Smooth muscle cell (in vitro differentiated cells): ENCODE measurements around the gene CCR7. TPM values are rescaled to one million over a fixed set of nuclear protein-coding genes. Genes with fewer than 3 reads are reported as not detected.
"Not testable (repeated sequence)": the region's sequence is repeated elsewhere in the genome, so short reads cannot be mapped to it uniquely, and the experiment has no call there.

ENCODE experiments used
- DNase-seq: peaks from one replicate; lab custom pipeline; 2025; ENCODE audit not compliant: unreplicated experiment; lab: John Stamatoyannopoulos, UW
- H2AFZ ChIP-seq: fragments of 200-600 bp; sonication (generic); 2 replicates; pipeline ENCODE4 v1.6.0; 2016; ENCODE audit warnings: antibody characterized with exemption, low read depth, mild to moderate bottlenecking
- H3F3A ChIP-seq: fragments of 200-600 bp; sonication (generic); 2 replicates; pipeline ENCODE4 v1.6.0; 2017; ENCODE audit warnings: antibody characterized with exemption, low read depth
- H3K27ac ChIP-seq: fragments of 200-600 bp; sonication (generic); 2 replicates; pipeline ENCODE4 v1.5.1; 2016; ENCODE audit warnings: low read depth, mild to moderate bottlenecking
- H3K27me3 ChIP-seq: fragments of 200-600 bp; sonication (generic); 2 replicates; pipeline ENCODE4 v1.6.1; 2016; ENCODE audit warnings: low read depth, mild to moderate bottlenecking
- H3K36me3 ChIP-seq: fragments of 200-600 bp; sonication (generic); 2 replicates; pipeline ENCODE4 v1.5.1; 2016; ENCODE audit warnings: low read depth
- H3K4me1 ChIP-seq: fragments of 200-600 bp; sonication (generic); 2 replicates; pipeline ENCODE4 v1.5.1; 2016; ENCODE audit warnings: low read depth
- H3K4me2 ChIP-seq: fragments of 200-600 bp; sonication (generic); 2 replicates; pipeline ENCODE4 v1.6.0; 2016; ENCODE audit warnings: mild to moderate bottlenecking
- H3K4me3 ChIP-seq: fragments of 200-600 bp; sonication (generic); 2 replicates; pipeline ENCODE4 v1.5.1; 2016; ENCODE audit warnings: mild to moderate bottlenecking
- H3K79me2 ChIP-seq: fragments of 200-600 bp; sonication (generic); 2 replicates; pipeline ENCODE4 v1.6.0; 2016; ENCODE audit warnings: low read depth, mild to moderate bottlenecking
- H3K9ac ChIP-seq: fragments of 200-600 bp; sonication (generic); 2 replicates; pipeline ENCODE4 v1.6.0; 2016; ENCODE audit warnings: low read depth
- H3K9me3 ChIP-seq: fragments of 200-600 bp; sonication (generic); replicated peaks from 2 replicates; pipeline ENCODE4 v1.5.1; 2016; ENCODE audit warnings: low read depth
- H4K20me1 ChIP-seq: fragments of 200-600 bp; sonication (generic); 2 replicates; pipeline ENCODE4 v1.6.0; 2016; ENCODE audit warnings: low read depth
- WGBS: methylation state at CpG from one replicate; pipeline ENCODE4 v1.1.7; 2016; ENCODE audit warnings: low lambda C conversion rate; 5-methylcytosine and 5-hydroxymethylcytosine counted together
- polyA plus RNA-seq: library from polyadenylated mRNA; unstranded; fragments of >200 nt; fragmentation: Nextera tagmentation; extraction: Ambion mirVana; gene quantifications from 2 replicates; pipeline ENCODE4 v1.2.1, GENCODE V29; 2016
- total RNA-seq: library from RNA; depleted of rRNA; stranded (reverse); fragments of >200 nt; gene quantifications from 2 replicates; pipeline ENCODE4 v1.2.3, GENCODE V29; 2014
- TF ChIP-seq, protein P1 (sequence below): fragments of 200-600 bp; sonication (generic); IDR thresholded peaks from 2 replicates; pipeline ENCODE4 v1.5.1; 2017; ENCODE audit warnings: borderline replicate concordance, mild to moderate bottlenecking, antibody characterized with exemption; ENCODE audit not compliant: insufficient read depth, poor library complexity, severe bottlenecking

Gene CCR7
- total and polyA plus RNA-seq, 2 experiments from 2014 or later = not detected

DNA sequence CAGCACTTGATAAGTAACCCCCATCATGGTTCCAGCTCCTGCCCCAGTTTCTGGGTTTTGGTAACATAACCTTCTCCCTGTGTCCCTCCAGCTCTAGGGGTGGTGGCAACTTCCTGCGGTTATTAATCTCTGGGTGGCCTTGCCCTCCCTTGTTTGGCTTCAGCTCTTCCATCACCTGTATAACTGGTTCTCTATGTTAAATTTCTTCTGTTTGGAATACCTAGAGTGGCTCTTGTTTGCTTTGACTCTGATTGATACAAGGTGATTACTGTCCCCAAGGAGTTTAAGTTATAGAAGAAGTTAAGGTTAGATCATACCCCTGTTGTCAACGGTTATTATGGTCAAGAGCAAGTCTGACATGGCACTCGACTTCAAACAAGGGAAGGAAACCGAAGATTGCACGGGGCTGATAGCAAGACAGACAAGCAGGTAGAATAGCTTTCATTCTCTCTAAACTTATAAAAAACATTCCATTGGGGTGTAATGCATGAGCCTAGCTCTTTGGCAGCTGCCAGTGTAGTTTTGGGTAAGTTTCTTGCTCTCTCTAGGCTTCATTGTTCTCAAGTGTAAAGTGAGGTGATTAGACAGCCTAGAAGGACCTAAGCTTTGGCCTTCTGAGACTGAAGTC is 11.0 kb upstream of the CCR7 start:
- no peaks in the 10 kb centered on the region for H3K27me3 ChIP-seq
- H4K20me1 ChIP-seq = no peaks in the 10 kb centered on the region
- no peaks in the 10 kb centered on the region for H3K4me1 ChIP-seq
- H3K79me2 ChIP-seq = no peaks in the 10 kb centered on the region
- no peak for DNase-seq
- peaks cover 6% of the 10 kb centered on the region for H3K9me3 ChIP-seq
- H3K9ac ChIP-seq = no peak overlapping the region
- H3F3A ChIP-seq = no peaks in the 10 kb centered on the region
- no peak overlapping the region for H3K27ac ChIP-seq
- H3K4me2 ChIP-seq = no peak overlapping the region
- TF ChIP-seq, protein P1, sequence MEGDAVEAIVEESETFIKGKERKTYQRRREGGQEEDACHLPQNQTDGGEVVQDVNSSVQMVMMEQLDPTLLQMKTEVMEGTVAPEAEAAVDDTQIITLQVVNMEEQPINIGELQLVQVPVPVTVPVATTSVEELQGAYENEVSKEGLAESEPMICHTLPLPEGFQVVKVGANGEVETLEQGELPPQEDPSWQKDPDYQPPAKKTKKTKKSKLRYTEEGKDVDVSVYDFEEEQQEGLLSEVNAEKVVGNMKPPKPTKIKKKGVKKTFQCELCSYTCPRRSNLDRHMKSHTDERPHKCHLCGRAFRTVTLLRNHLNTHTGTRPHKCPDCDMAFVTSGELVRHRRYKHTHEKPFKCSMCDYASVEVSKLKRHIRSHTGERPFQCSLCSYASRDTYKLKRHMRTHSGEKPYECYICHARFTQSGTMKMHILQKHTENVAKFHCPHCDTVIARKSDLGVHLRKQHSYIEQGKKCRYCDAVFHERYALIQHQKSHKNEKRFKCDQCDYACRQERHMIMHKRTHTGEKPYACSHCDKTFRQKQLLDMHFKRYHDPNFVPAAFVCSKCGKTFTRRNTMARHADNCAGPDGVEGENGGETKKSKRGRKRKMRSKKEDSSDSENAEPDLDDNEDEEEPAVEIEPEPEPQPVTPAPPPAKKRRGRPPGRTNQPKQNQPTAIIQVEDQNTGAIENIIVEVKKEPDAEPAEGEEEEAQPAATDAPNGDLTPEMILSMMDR = no peak
- no peak overlapping the region for H3K4me3 ChIP-seq
- H2AFZ ChIP-seq = no peak overlapping the region
- 82% methylated on average over 5 of the region's 5 CpGs for WGBS
- H3K36me3 ChIP-seq = no peaks in the 10 kb centered on the region

DNA sequence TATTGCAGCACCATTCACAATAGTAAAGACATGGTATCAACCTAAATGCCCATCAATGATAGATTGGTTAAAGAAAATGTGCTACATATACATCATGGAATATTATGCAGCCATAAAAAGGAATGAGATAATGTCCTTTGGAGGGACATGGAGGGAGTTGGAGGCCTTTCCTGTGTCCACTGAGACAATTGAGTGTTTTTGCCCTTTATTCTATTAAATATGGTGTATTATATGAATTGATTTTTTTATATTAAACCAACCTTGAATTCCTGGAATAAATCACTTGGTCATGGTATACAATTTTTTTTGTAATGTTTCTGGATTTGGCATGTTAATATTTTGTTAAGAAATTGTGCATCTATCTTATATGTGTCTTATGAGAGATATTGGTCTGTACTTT is 9.0 kb upstream of the CCR7 start:
- H2AFZ ChIP-seq = no peak overlapping the region
- H4K20me1 ChIP-seq = no peaks in the 10 kb centered on the region
- no peaks in the 10 kb centered on the region for H3K36me3 ChIP-seq
- H3K79me2 ChIP-seq = no peaks in the 10 kb centered on the region
- H3K27me3 ChIP-seq = no peaks in the 10 kb centered on the region
- H3K9ac ChIP-seq = no peak overlapping the region
- no peak overlapping the region for H3K27ac ChIP-seq
- H3K4me2 ChIP-seq = no peak overlapping the region
- DNase-seq = no peak
- no peaks in the 10 kb centered on the region for H3F3A ChIP-seq
- peaks cover 6% of the 10 kb centered on the region for H3K9me3 ChIP-seq
- H3K4me1 ChIP-seq = no peaks in the 10 kb centered on the region
- TF ChIP-seq, protein P1 = no peak
- H3K4me3 ChIP-seq = no peak overlapping the region

GRCh38 chr17:40572245-40572993 is 7.1 kb upstream of the CCR7 start:
- H3F3A ChIP-seq, H3K27ac ChIP-seq, H3K4me3 ChIP-seq, H3K79me2 ChIP-seq, H3K27me3 ChIP-seq, DNase-seq, H3K4me2 ChIP-seq, H3K9me3 ChIP-seq, H3K9ac ChIP-seq, H3K36me3 ChIP-seq, H3K4me1 ChIP-seq, H2AFZ ChIP-seq, H4K20me1 ChIP-seq: not testable (repeated sequence)
- 85% methylated on average over 3 of the region's 3 CpGs for WGBS

DNA sequence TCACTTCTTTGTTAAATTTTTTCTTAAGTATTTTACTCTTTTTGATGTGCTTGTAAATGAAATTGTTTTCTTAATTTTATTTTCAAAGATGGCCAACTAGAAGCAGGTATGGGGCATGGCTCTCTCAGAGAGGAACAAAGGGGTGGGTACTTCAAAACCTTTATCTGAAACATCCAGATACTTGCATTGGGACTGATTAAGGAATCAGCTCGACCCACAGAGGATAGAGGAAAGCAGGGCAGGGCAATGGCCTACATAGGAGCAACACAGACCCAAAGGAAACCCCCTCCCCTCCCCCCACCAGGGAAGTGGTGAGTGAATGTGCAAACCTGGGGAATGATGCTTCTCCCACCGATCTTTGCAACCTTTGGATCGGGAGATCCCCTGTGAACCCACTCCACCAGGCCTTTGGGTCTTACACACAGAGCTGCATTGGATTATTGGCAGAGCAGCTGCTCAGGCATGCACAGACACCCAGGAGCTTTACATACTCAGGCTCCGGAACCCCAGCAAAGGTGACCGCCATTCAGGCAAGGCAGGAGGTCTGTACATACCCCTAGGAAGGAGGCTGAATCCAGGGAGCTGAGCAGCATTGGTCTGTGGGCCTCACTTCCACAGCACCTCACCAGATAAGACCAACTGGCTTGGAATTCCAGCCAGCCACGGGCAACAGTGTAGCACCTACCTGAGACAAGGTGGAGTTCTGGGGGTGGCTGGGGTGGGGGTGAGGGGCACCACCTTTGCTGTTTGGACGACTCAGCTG is 3.0 kb upstream of the CCR7 start:
- WGBS = 85% methylated on average over 7 of the region's 7 CpGs
- Histone ChIP-seq H4K20me1 (no peaks in the 10 kb centered on the region), H3K27me3 (no peaks in the 10 kb centered on the region), H3K9ac (no peak overlapping the region), H3K4me1 (no peaks in the 10 kb centered on the region), H3K9me3 (peaks cover under 1% of the 10 kb centered on the region), H3K27ac (no peak overlapping the region), H3K36me3 (no peaks in the 10 kb centered on the region), H3K4me3 (no peak overlapping the region), H3K4me2 (no peak overlapping the region), H3F3A (no peaks in the 10 kb centered on the region), H2AFZ (no peak overlapping the region), H3K79me2 (no peaks in the 10 kb centered on the region)
- no peak for DNase-seq
- TF ChIP-seq, protein P1 = no peak
